ENCODE data around the gene SHISAL2A. TPM values are rescaled to one million over a fixed set of nuclear protein-coding genes. Genes with fewer than 3 reads are reported as not detected.

Gene SHISAL2A
- total RNA-seq = not detected in 2 replicates

GRCh38 chr1:52632732-52633290 is at the start of gene SHISAL2A:
SHISAL2A (plus strand) TSS chr1:52633168; CDS start chr1:52633494, 326 bp downstream.

GRCh38 chr1:52601991-52602855 is 30.7 kb upstream of the SHISAL2A start, which contains the start of gene GPX7:
GPX7 (plus strand) TSS chr1:52602371; CDS start chr1:52602410, 39 bp downstream.

DNA sequence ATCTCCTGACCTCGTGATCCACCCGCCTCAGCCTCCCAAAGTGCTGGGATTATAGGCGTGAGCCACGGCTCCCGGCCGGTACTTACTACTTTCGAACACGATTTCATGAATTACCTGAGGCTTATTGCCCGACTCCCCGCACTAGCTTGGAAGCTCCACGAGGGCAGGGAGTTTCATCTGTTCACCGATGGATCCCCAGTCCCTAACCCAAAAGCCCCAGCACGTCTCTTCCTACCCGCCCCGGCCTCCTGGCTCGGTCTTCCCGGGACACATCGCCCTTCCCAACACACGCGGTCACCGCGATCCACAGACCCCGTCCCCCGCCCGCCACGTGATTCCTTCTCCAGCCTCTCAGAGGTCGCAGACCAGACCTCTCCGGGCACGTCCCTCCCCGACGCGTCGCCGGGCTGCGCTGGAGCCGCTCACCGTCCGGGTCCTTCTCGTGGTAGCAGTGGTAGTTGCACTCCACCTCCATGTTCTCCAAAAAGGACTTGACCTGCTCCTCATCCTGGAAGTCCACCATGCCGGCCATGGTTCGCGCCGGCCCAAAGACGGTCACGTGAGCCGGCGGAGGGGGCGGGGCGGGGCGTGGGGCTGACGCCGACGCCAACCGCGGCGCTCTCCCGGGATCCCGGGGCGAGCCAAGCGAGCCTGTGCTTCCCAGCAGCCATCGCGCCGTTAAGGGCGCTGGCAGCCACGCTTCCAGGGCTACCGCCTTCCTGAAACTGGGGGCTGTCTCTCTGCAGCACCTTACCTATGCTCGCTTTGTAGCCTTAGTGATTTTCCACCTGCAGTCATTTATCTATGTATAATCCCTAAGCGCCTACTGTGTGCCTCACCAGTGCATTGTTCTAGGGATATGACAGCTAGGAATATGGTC is 65.1 kb downstream of the SHISAL2A start, which contains the start of gene COA7:
TSS of gene COA7 (minus strand) at position 553 of the 880 bp plus-strand sequence. CDS start at position 532, 21 bp downstream.

Other genes starting within 250 kb of the SHISAL2A start
- gene ORC1, start 228.7 kb upstream of the SHISAL2A start, total RNA-seq = 0.17 and 0.95 TPM in 2 replicates
- 6.5 and 6.9 TPM in 2 replicates for gene PRPF38A, start 228.6 kb upstream of the SHISAL2A start, total RNA-seq
- gene TUT4, start 80.1 kb upstream of the SHISAL2A start, total RNA-seq = 23.0 and 26.5 TPM in 2 replicates
- gene GPX7, start 30.8 kb upstream of the SHISAL2A start, total RNA-seq = 27.0 and 47.3 TPM in 2 replicates
- 9.8 and 10.0 TPM in 2 replicates for gene COA7, start 65.2 kb downstream of the SHISAL2A start, total RNA-seq
- 21.0 and 28.5 TPM in 2 replicates for gene ZYG11B, start 93.3 kb downstream of the SHISAL2A start, total RNA-seq
- gene ZYG11A, start 209.6 kb downstream of the SHISAL2A start, total RNA-seq = 0.60 and 0.63 TPM in 2 replicates

All from bronchial smooth muscle cell (primary cell).